ENCODE measurements around the gene ACTN1.
"Not testable (repeated sequence)": the region's sequence is repeated elsewhere in the genome, so short reads cannot be mapped to it uniquely, and the experiment has no call there.

DNA sequence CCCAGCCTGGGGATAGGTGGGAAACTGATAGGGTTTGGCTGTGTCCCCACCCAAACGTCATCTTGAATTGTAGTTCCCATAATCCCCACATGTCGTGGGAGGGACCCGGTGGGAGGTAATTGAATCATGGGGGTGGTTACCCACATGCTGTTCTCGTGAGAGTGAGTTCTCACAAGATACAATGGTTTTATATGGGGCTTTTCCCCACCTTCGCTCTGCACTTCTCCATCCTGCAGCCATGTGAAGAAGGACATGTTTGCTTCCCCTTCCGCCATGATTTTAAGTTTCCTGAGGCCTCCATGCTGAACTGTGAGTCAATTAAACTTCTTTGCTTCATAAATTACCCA is 5.9 kb downstream of the ACTN1 start:
- TF ChIP-seq, protein P1, sequence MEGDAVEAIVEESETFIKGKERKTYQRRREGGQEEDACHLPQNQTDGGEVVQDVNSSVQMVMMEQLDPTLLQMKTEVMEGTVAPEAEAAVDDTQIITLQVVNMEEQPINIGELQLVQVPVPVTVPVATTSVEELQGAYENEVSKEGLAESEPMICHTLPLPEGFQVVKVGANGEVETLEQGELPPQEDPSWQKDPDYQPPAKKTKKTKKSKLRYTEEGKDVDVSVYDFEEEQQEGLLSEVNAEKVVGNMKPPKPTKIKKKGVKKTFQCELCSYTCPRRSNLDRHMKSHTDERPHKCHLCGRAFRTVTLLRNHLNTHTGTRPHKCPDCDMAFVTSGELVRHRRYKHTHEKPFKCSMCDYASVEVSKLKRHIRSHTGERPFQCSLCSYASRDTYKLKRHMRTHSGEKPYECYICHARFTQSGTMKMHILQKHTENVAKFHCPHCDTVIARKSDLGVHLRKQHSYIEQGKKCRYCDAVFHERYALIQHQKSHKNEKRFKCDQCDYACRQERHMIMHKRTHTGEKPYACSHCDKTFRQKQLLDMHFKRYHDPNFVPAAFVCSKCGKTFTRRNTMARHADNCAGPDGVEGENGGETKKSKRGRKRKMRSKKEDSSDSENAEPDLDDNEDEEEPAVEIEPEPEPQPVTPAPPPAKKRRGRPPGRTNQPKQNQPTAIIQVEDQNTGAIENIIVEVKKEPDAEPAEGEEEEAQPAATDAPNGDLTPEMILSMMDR (IDR thresholded peaks at IDR 0.05): not testable (repeated sequence)
- TF ChIP-seq POLR2A, POLR2AphosphoS5 (IDR thresholded peaks at IDR 0.05): not testable (repeated sequence)

Measured in breast epithelium (tissue), 3 donors.